ENCODE data around the gene SEC11C. TPM values are rescaled to one million over a fixed set of nuclear protein-coding genes. Genes with fewer than 3 reads are reported as not detected.

Gene SEC11C
- total and polyA plus RNA-seq, 2 of the 13 experiments (the other 11 are each of a cell fraction or from before 2014, with no cell fraction given): 71.9 to 297 TPM

DNA sequence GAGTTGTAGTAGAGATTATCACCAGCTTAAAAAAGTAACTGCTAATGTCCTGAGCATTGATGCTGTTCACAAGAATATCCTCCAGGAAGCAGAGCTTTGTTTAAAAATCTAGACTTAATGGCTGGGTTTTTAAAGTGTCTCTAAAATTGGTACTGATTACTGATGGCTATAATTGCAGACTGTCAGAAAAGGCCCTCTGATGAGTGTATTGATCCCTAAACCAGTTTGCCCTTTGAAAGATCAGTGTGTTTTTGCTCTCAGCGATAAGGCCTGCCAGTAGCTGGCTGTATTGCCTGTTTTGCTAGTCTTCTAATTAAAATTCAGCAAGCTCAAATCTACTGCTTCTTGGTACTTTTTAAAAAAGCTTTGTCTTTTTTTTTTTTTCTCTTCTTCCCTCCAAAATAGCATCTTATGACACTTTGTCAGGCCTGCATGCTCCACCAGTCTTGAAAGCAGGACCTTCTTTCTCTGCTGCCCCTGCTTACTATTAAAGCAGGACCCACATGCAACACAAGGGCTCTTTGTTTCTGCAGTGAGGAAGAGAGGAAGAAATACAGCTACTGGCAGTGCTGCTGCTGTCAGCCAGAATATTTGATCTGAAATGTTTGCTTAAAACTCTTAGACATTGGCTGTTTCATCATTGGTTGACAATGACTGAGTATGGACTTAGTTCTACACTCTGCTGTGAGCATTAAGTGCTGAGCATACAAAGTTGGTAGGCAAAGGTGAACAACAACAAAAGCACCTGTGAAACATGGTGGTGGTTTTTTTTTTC is 1.8 kb downstream of the SEC11C start (continued):
- TF ChIP-seq, protein P1, sequence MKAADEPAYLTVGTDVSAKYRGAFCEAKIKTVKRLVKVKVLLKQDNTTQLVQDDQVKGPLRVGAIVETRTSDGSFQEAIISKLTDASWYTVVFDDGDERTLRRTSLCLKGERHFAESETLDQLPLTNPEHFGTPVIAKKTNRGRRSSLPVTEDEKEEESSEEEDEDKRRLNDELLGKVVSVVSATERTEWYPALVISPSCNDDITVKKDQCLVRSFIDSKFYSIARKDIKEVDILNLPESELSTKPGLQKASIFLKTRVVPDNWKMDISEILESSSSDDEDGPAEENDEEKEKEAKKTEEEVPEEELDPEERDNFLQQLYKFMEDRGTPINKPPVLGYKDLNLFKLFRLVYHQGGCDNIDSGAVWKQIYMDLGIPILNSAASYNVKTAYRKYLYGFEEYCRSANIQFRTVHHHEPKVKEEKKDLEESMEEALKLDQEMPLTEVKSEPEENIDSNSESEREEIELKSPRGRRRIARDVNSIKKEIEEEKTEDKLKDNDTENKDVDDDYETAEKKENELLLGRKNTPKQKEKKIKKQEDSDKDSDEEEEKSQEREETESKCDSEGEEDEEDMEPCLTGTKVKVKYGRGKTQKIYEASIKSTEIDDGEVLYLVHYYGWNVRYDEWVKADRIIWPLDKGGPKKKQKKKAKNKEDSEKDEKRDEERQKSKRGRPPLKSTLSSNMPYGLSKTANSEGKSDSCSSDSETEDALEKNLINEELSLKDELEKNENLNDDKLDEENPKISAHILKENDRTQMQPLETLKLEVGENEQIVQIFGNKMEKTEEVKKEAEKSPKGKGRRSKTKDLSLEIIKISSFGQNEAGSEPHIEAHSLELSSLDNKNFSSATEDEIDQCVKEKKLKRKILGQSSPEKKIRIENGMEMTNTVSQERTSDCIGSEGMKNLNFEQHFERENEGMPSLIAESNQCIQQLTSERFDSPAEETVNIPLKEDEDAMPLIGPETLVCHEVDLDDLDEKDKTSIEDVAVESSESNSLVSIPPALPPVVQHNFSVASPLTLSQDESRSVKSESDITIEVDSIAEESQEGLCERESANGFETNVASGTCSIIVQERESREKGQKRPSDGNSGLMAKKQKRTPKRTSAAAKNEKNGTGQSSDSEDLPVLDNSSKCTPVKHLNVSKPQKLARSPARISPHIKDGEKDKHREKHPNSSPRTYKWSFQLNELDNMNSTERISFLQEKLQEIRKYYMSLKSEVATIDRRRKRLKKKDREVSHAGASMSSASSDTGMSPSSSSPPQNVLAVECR (CRISPR knock-in tag; IDR thresholded peaks at IDR 0.05; ENCODE audit: borderline replicate concordance): peak; percentile 73; the same call in 1 of the 2 replicates
- peak; percentile 54; the same call in 1 of the 2 replicates for TF ChIP-seq RBFOX2 (IDR thresholded peaks at IDR 0.05; ENCODE audit: low read depth, low read length)
- TF ChIP-seq ZMYM4 (CRISPR knock-in tag; IDR thresholded peaks at IDR 0.05): peak; percentile 59; the same call in 1 of the 2 replicates
- TF ChIP-seq, protein P2, sequence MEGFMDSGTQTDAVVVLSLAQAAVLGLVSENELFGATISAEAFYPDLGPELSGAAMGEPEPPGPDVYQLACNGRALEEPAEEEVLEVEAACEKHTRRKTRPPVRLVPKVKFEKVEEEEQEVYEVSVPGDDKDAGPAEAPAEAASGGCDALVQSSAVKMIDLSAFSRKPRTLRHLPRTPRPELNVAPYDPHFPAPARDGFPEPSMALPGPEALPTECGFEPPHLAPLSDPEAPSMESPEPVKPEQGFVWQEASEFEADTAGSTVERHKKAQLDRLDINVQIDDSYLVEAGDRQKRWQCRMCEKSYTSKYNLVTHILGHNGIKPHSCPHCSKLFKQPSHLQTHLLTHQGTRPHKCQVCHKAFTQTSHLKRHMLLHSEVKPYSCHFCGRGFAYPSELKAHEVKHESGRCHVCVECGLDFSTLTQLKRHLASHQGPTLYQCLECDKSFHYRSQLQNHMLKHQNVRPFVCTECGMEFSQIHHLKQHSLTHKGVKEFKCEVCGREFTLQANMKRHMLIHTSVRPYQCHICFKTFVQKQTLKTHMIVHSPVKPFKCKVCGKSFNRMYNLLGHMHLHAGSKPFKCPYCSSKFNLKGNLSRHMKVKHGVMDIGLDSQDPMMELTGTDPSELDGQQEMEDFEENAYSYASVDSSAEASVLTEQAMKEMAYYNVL (CRISPR knock-in tag; IDR thresholded peaks at IDR 0.05; ENCODE audit: borderline replicate concordance): peak; percentile 87
- TF ChIP-seq CEBPB (IDR thresholded peaks at IDR 0.05; ENCODE audit: borderline replicate concordance, low read depth, low read length): peak; percentile 79
- TF ChIP-seq THAP11 (CRISPR knock-in tag; IDR thresholded peaks at IDR 0.05): peak; percentile 88
- peak; percentile 25; the same call in 1 of the 2 replicates for TF ChIP-seq PHF21A (CRISPR knock-in tag; IDR thresholded peaks at IDR 0.05)
- TF ChIP-seq, protein P3, sequence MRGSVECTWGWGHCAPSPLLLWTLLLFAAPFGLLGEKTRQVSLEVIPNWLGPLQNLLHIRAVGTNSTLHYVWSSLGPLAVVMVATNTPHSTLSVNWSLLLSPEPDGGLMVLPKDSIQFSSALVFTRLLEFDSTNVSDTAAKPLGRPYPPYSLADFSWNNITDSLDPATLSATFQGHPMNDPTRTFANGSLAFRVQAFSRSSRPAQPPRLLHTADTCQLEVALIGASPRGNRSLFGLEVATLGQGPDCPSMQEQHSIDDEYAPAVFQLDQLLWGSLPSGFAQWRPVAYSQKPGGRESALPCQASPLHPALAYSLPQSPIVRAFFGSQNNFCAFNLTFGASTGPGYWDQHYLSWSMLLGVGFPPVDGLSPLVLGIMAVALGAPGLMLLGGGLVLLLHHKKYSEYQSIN (CRISPR knock-in tag; IDR thresholded peaks at IDR 0.05; ENCODE audit: borderline replicate concordance): no peak
- TF ChIP-seq ZNF788 (CRISPR knock-in tag; IDR thresholded peaks at IDR 0.05; ENCODE audit: borderline replicate concordance): peak; percentile 38; the same call in 1 of the 2 replicates
- TF ChIP-seq SOX5 (CRISPR knock-in tag; IDR thresholded peaks at IDR 0.05; ENCODE audit: borderline replicate concordance): peak; percentile 86; the same call in 1 of the 2 replicates
- TF ChIP-seq ZNF7 (CRISPR knock-in tag; IDR thresholded peaks at IDR 0.05): peak; percentile 65; the same call in 1 of the 2 replicates
- TF ChIP-seq, protein P4, sequence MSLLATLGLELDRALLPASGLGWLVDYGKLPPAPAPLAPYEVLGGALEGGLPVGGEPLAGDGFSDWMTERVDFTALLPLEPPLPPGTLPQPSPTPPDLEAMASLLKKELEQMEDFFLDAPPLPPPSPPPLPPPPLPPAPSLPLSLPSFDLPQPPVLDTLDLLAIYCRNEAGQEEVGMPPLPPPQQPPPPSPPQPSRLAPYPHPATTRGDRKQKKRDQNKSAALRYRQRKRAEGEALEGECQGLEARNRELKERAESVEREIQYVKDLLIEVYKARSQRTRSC (CRISPR knock-in tag; IDR thresholded peaks at IDR 0.05; ENCODE audit: low read depth): no peak
- TF ChIP-seq NFIC (IDR thresholded peaks at IDR 0.05; ENCODE audit: low read length): peak; percentile 78
- no peak for TF ChIP-seq PRMT3 (CRISPR knock-in tag; IDR thresholded peaks at IDR 0.05; ENCODE audit: borderline replicate concordance, low read depth)
- no peak for TF ChIP-seq HES4 (CRISPR knock-in tag; IDR thresholded peaks at IDR 0.05; ENCODE audit: borderline replicate concordance)
- TF ChIP-seq ZFP36L1 (CRISPR knock-in tag; IDR thresholded peaks at IDR 0.05): no peak
- no peak for TF ChIP-seq STAT5B (CRISPR knock-in tag; IDR thresholded peaks at IDR 0.05)
- no peak for TF ChIP-seq ZNF891 (CRISPR knock-in tag; IDR thresholded peaks at IDR 0.05)
- peak; percentile 37; the same call in 1 of the 2 replicates for TF ChIP-seq NR2F2 (IDR thresholded peaks at IDR 0.05; ENCODE audit: borderline replicate concordance, low read depth)
- no peak for TF ChIP-seq ZKSCAN1 (IDR thresholded peaks at IDR 0.05; ENCODE audit: low read length)
- TF ChIP-seq ZNF569 (CRISPR knock-in tag; IDR thresholded peaks at IDR 0.05; ENCODE audit: borderline replicate concordance): no peak
- peak; percentile 85; the same call in 1 of the 2 replicates for TF ChIP-seq ZNF292 (CRISPR knock-in tag; IDR thresholded peaks at IDR 0.05; ENCODE audit: borderline replicate concordance, low read depth)
